K562 (cell line): ENCODE results near the gene KNG1. TPM values are rescaled to one million over a fixed set of nuclear protein-coding genes. Genes with fewer than 3 reads are reported as not detected.

Experiments used
- ATAC-seq: fragments of 200-7000 bp; cut with Tn5 transposase; 3 replicates; pipeline ENCODE4 v1.9.1; 2020; ENCODE audit warnings: moderate library complexity
- BruUV-seq: library from RNA; stranded (reverse); fragments of 400-500 nt; replicated peaks from 2 replicates; lab custom pipeline; 2021; lab: Mats Ljungman, UMichigan
- CTCF ChIA-PET: fragments of 300-600 bp; formaldehyde crosslinking; extraction: SDS; loops from one replicate; lab custom pipeline; 2021; ENCODE audit warnings: low intra/inter-chr PET ratio; lab: Yijun Ruan, JAX
- POLR2A ChIA-PET: fragments of 300-600, 350-650 bp; sonication (Branson Sonifier 250); formaldehyde crosslinking; extraction: SDS; loops from one replicate; lab custom pipeline; 2021; ENCODE audit warnings: antibody characterized with exemption, inconsistent platforms; lab: Yijun Ruan, JAX
- DNase-seq, 4 experiments: peaks; one replicate each; pipeline versions ENCODE4 v3.0.0 to v3.0.0-alpha.2; 2011 to 2018; ENCODE audit warnings: low spot score in 3 of 4, mixed read lengths in 3 of 4; ENCODE audit errors: extremely low read depth in 1 of 4
- FAIRE-seq: peaks from 2 replicates; lab custom pipeline; 2011; peaks lifted over from hg19 to GRCh38; lab: Jason Lieb, UNC
- H2AFZ ChIP-seq: 2 replicates; pipeline ENCODE4 v1.6.0; 2011; ENCODE audit warnings: low read depth, low read length, control low read depth, inconsistent platforms
- H3K27ac ChIP-seq: fragments of 200-600 bp; 3 replicates; pipeline ENCODE4 v1.8.0; 2011; ENCODE audit warnings: low read depth, mild to moderate bottlenecking, control low read depth, inconsistent platforms, low read length, moderate library complexity, mixed read lengths; ENCODE audit errors: extremely low read depth
- H3K27me3 ChIP-seq, 2 experiments: fragments of 300-600 bp in 1 of 2; 2 replicates in 1 of 2; 3 replicates in 1 of 2; pipeline versions ENCODE4 v1.6.0 to v1.8.0; 2011; ENCODE audit warnings: inconsistent platforms in 2 of 2, low read length in 2 of 2, mild to moderate bottlenecking in 1 of 2, mixed read lengths in 1 of 2, moderate library complexity in 1 of 2; ENCODE audit not compliant: control insufficient read depth in 2 of 2, insufficient read depth in 2 of 2
- H3K36me3 ChIP-seq: fragments of 300-600 bp; 3 replicates; pipeline ENCODE4 v1.8.0; 2011; ENCODE audit warnings: mild to moderate bottlenecking, low read length, inconsistent platforms; ENCODE audit not compliant: control insufficient read depth, insufficient read depth
- H3K4me1 ChIP-seq, 2 experiments: fragments of 200-600 bp in 1 of 2; replicated peaks in 1 of 2; 2 replicates in 1 of 2; 3 replicates in 1 of 2; pipeline versions ENCODE4 v1.5.1 to v1.8.0; 2011; ENCODE audit warnings: inconsistent platforms in 2 of 2, low read length in 2 of 2, mild to moderate bottlenecking in 1 of 2, mixed read lengths in 1 of 2, moderate library complexity in 1 of 2; ENCODE audit not compliant: control insufficient read depth in 2 of 2, insufficient read depth in 2 of 2
- H3K4me2 ChIP-seq: 2 replicates; pipeline ENCODE4 v1.6.1; 2011; ENCODE audit warnings: low read length, control low read depth, inconsistent platforms, mixed read lengths; ENCODE audit not compliant: insufficient read depth
- H3K4me3 ChIP-seq: fragments of 200-600 bp; sonication (generic), shearing (Covaris generic); 2 replicates; pipeline ENCODE4 v1.5.1; 2016; ENCODE audit warnings: control low read depth, inconsistent platforms
- H3K79me2 ChIP-seq: fragments of 200-600 bp; 3 replicates; pipeline ENCODE4 v1.8.0; 2011; ENCODE audit warnings: low read length, inconsistent platforms; ENCODE audit not compliant: control insufficient read depth, insufficient read depth
- H3K9ac ChIP-seq, 2 experiments: 2 replicates each; pipeline versions ENCODE4 v1.6.0 to v1.6.1; 2011; ENCODE audit warnings: low read depth in 2 of 2, low read length in 2 of 2, control low read depth in 1 of 2, inconsistent platforms in 1 of 2, mild to moderate bottlenecking in 1 of 2, mixed read lengths in 1 of 2; ENCODE audit not compliant: insufficient read depth in 1 of 2
- H3K9me1 ChIP-seq: one replicate; pipeline ENCODE4 v1.6.0; 2011; ENCODE audit warnings: inconsistent platforms, mild to moderate bottlenecking, low read length, moderate library complexity; ENCODE audit not compliant: control insufficient read depth, insufficient read depth
- H3K9me3 ChIP-seq: replicated peaks from 2 replicates; pipeline ENCODE4 v1.5.1; 2011; ENCODE audit warnings: low read depth, low read length, inconsistent platforms; ENCODE audit not compliant: control insufficient read depth, insufficient read depth
- H4K20me1 ChIP-seq: replicated peaks from 2 replicates; pipeline ENCODE4 v1.6.1; 2011; ENCODE audit warnings: low read length, inconsistent platforms, mixed read lengths; ENCODE audit not compliant: control insufficient read depth, insufficient read depth
- BRF1 ChIP-seq: IDR thresholded peaks from 3 replicates; pipeline ENCODE4 v1.6.1; 2011; ENCODE audit warnings: borderline replicate concordance, mild to moderate bottlenecking; ENCODE audit not compliant: insufficient read length; ENCODE audit errors: extremely low read depth
- FOXP4 ChIP-seq: sonication (generic); formaldehyde crosslinking; IDR thresholded peaks from 2 replicates; pipeline ENCODE4 v1.8.0; 2022; ENCODE audit warnings: mild to moderate bottlenecking, missing genetic modification reagents, borderline replicate concordance
- KAT7 ChIP-seq: sonication (generic); formaldehyde crosslinking; IDR thresholded peaks from 2 replicates; pipeline ENCODE4 v1.8.0; 2022; ENCODE audit warnings: missing genetic modification reagents, mild to moderate bottlenecking, borderline replicate concordance
- L3MBTL2 ChIP-seq: fragments of 450-650 bp; IDR thresholded peaks from 2 replicates; pipeline ENCODE4 v1.6.1; 2016; ENCODE audit warnings: mild to moderate bottlenecking, moderate library complexity
- MTA3 ChIP-seq: fragments of 450-650 bp; formaldehyde crosslinking; IDR thresholded peaks from 2 replicates; pipeline ENCODE4 v1.6.1; 2017; ENCODE audit warnings: mild to moderate bottlenecking, borderline replicate concordance
- NFRKB ChIP-seq: fragments of 450-650 bp; IDR thresholded peaks from 2 replicates; pipeline ENCODE4 v1.6.1; 2016; ENCODE audit warnings: low read depth
- NUFIP1 ChIP-seq: fragments of 450-650 bp; IDR thresholded peaks from 2 replicates; pipeline ENCODE4 v1.6.1; 2018; ENCODE audit not compliant: partially characterized antibody
- RBM15 ChIP-seq: fragments of 200-400 bp; formaldehyde crosslinking; IDR thresholded peaks from 2 replicates; pipeline ENCODE4 v1.6.1; 2018; ENCODE audit warnings: mild to moderate bottlenecking, low read length, moderate library complexity; ENCODE audit not compliant: insufficient read depth
- THRB ChIP-seq: fragments of 450-650 bp; formaldehyde crosslinking; conservative IDR thresholded peaks from 2 replicates; pipeline ENCODE4 v1.4.0; 2022; ENCODE audit warnings: mild to moderate bottlenecking, missing genetic modification characterization
- ZKSCAN8 ChIP-seq: fragments of 200-800 bp; sonication (Bioruptor generic); IDR thresholded peaks from 2 replicates; pipeline ENCODE4 v1.6.1; 2016; ENCODE audit warnings: missing genetic modification characterization, missing compliant biosample characterization
- WGBS: fragments of 100-300 bp; shearing (Covaris generic); methylation state at CpG from one replicate; pipeline ENCODE4 v1.1.6; 2016; ENCODE audit warnings: low coverage, mixed read lengths; ENCODE audit not compliant: insufficient coverage; ENCODE audit errors: missing lambda C conversion rate; 5-methylcytosine and 5-hydroxymethylcytosine counted together
- in situ Hi-C: fragments of 300-500 bp; cut with MboI; formaldehyde crosslinking; loops from 4 replicates; pipeline ENCODE4 v1.15.0; 2018; ENCODE audit warnings: inconsistent platforms, mixed read lengths
- intact Hi-C: fragments of 100-400 bp; cut with micrococcal nuclease; formaldehyde crosslinking; loops from 2 replicates; pipeline ENCODE4 v1.14.2; 2022
- polyA plus RNA-seq, 8 experiments: library from polyadenylated mRNA; depleted of rRNA in 4 of 8; stranded (reverse) in 5 of 8; unstranded in 3 of 8; fragments of >200 nt; fragmentation: Nextera tagmentation in 2 of 8; fragmentation: Illumina TruSeq in 1 of 8; extraction: Ambion mirVana in 2 of 8; extraction: Trizol in 1 of 8; gene quantifications; 2 replicates each; pipeline versions ENCODE4 v1.2.1 to v1.2.3, GENCODE V29; 2011 to 2014; ENCODE audit warnings: inconsistent platforms in 1 of 8, missing spikeins in 1 of 8
- total RNA-seq, 7 experiments: library from RNA; depleted of rRNA in 6 of 7; stranded (reverse); fragments of >200 nt in 6 of 7; fragmentation: Illumina TruSeq in 2 of 7; extraction: Trizol in 2 of 7; gene quantifications; 2 replicates each; pipeline versions ENCODE4 v1.2.1 to v1.2.3, GENCODE V29; 2011 to 2021; ENCODE audit warnings: low replicate concordance in 1 of 7

Gene KNG1
- total and polyA plus RNA-seq, 9 of the 15 experiments (the other 6 are each of a cell fraction or from before 2014, with no cell fraction given), result 0.09 TPM; not detected in 8

GRCh38 chr3:186751480-186751879 lies 34.3 kb downstream of the KNG1 start:
- Histone ChIP-seq H3K27ac (no peak overlapping the region), H3K79me2 (no peaks in the 10 kb centered on the region), H3K9me3 (no peaks in the 10 kb centered on the region), H3K36me3 (no peaks in the 10 kb centered on the region)
- in situ Hi-C loops, result loop anchor here (10.0 kb wide), 1 partner anchor 137 kb away; the partner anchor contains the start of gene AHSG
- no peak for TF ChIP-seq BRF1
- TF ChIP-seq L3MBTL2, result no peak
- TF ChIP-seq NUFIP1, result no peak
- TF ChIP-seq ZKSCAN8, result no peak
- TF ChIP-seq RBM15, result no peak
- no peak for TF ChIP-seq NFRKB
- TF ChIP-seq MTA3, result no peak
- no peak for TF ChIP-seq FOXP4
- TF ChIP-seq KAT7, result no peak
- no peak for TF ChIP-seq THRB
- TF ChIP-seq, all 486 proteins: peak for 0
- Histone ChIP-seq H3K4me2 (no peak overlapping the region), H4K20me1 (no peaks in the 10 kb centered on the region), H3K9ac (no peak overlapping the region), H2AFZ (peak overlapping the region; percentile 38), H3K9me1 (no peaks in the 10 kb centered on the region), H3K4me1 (peaks cover 0 to 3% of the 10 kb centered on the region in 2 experiments; a peak in 1 of 5 replicates), H3K27me3 (no peaks in the 10 kb centered on the region), H3K4me3 (no peak overlapping the region)
- FAIRE-seq (no peak), ATAC-seq (peak; percentile 32; the same call in 2 of the 3 replicates), DNase-seq (no peak)
- intact Hi-C loops, result loop anchor here (5.0 kb wide), 2 partner anchors 54 to 769 kb away; no protein-coding TSS in a partner anchor
- CTCF ChIA-PET, result no interaction called here
- POLR2A ChIA-PET, result no interaction called here
- no TSS peak for BruUV-seq
- WGBS, result 31% methylated on average over 3 of the region's 3 CpGs
